NCI-H345 (cell line): ENCODE measurements around the gene BABAM2.

Experiments used
- DNase-seq: peaks from one replicate; lab custom pipeline; 2025; lab: John Stamatoyannopoulos, UW

BABAM2 gene

DNA sequence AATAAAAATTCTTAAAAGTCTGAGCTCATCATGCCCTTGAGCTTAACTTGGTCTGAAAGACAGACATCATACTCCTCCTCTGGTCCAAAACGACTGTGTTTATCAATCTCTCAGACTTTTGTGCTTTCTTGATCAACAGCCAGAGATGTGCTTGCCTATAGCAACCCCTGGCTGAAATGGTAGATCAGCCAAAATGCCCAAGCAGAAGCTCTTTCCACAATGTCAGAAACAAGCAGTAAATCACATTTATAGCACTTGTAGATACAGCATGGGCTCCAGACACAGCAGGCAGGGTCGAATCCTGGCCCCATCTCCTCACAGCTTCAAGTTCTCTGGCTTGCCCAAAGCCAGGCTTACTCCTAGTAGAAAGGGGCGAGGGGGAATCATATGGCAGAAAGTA lies 391.7 kb downstream of the BABAM2 start:
- no peak for DNase-seq

GRCh38 chr2:28282861-28283646 lies 392.5 kb downstream of the BABAM2 start:
- DNase-seq: no peak

- DNase-seq: no peak
Observed at GRCh38 chr2:28283861-28284260, 393.3 kb downstream of the BABAM2 start.

GRCh38 chr2:28286678-28287077 lies 396.1 kb downstream of the BABAM2 start:
- DNase-seq: no peak

DNA sequence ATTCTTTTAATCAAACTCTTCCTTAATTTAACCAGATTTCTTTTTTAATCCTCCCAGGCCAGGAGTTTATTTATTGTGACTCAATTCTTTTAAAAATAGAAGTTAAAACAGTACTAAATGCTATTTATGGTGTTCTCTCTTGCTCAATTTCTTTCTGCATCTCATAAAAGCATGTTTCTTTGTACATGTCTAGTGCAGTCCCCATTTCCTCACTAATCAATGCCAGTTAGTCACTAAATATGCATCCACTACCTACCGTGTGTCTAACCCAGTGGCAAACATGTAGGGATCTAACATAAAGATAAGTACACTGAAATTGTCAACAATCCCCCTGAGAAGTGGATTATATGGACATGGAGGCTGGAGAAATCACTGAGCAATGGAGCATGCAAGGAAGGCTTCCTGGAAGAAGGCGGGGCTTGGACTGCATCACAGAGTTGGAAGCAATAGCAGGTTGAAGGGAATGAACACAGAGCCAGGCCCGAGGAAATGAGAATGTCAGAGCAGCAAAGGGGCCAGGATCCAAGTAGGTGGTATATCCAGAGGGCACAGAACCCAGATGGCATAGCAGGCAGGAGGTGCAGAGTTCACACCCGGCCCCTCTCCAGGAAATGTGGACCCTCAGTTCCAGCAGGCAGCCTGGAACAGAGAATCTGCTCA lies 396.9 kb downstream of the BABAM2 start:
- DNase-seq: no peak

- no peak for DNase-seq
Observed at GRCh38 chr2:28288620-28289019, 398.1 kb downstream of the BABAM2 start.

DNA sequence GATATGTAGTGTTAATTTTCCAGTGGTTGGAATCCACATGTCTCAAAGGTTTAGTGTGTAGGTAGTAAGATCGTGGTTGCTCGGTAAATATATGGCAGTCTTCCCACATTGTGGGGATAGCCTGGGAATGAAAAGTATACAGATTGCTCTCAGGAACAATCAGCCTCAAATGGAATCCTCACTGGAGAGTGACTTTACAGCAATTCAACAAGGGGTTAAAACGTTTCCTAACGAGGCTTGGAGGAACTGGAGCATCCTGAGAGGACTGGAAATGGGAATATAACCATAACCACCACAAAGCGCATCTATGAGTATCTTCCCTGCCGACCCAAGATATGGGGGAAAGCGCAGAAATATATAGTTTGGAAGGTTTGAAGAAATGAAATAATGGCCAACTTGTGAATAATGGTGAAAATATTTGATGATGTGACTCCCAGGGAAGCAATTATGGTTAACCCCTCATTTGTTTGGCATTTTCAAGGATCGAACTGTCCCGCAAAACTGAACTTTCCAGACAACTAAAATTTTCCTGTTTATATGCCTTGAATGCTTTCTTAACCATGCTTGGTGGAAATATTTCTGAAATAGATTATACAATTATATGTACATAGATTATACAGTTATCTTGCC lies 401.4 kb downstream of the BABAM2 start:
- DNase-seq: no peak

DNA sequence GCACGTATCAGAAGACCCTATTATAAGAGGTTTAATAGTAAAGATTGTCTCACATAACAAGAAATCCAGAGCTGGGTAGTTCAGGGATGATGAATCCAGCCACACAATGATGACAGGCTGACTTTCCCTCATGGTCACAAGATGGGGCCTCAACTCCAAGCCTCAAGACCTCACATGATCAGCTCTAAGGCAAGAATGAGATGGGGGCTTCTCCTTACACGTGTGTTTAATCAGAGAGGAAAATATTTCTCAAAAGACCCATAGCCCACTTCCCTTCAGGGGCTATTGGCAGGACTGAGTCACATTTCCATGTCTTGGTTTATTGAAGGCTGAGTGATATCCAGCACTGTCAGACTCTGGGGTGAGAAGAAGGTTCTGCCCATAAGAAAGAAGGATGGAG lies 402.0 kb downstream of the BABAM2 start:
- DNase-seq: no peak

- no peak for DNase-seq
Observed at GRCh38 chr2:28293416-28293815, 402.9 kb downstream of the BABAM2 start.

- DNase-seq: no peak
Observed at GRCh38 chr2:28294451-28294850, 403.9 kb downstream of the BABAM2 start.

GRCh38 chr2:28296243-28296642 lies 405.7 kb downstream of the BABAM2 start:
- DNase-seq: no peak

DNA sequence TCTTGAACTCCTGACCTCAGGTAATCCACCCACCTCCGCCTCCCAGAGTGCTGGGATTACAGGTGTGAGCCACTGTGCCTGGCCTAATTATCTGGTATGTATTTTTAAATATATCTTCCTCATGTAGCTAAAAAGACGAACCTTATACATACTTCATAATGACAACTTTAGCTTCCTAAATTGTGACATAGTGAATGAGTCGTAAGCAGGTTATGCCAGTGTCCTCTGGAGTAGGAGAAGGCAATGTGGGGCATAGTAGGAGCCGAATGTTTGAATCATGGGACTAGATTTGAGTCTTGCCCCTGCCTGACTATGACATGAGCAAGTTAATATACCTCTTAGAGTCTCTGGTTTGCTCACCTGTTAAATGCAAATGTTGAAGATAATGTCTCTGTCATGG lies 406.4 kb downstream of the BABAM2 start:
- DNase-seq: no peak

DNA sequence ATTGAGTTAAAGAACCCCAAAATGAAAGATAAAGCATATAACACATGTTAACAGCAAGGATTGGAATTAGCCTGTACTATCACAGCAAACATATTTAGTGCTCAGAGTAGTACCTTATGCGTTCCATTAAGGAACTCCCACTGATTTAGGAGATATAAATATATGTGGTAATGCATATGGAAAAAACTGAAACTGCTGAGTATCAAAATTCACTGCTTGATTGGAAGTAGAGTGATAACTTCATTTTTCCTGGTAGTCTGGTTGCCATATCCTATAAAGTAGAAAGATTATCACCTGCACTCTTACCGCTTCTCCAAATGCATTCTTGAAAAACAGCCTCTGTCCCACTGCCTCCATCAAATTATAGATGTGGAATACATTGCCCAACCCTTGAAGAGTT lies 407.0 kb downstream of the BABAM2 start:
- DNase-seq: no peak

DNA sequence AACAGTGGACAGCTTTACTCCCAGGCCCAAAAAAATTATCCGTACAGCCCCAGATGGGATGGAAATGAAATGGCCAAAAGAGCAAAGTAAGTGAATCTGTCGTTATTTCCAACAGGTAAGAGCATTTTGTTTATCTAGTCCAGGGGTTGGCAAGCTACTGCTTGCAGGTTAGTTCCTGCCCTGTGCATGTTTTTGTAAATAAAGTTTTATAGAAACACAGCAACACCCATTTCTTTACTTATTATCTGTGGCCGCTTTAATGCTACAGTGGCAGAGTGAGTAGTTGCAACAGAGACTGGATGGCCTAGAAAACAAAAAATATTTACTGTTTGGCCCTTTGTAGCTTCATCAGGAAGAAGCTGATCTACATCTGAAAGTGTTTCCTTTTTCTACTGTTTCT lies 407.9 kb downstream of the BABAM2 start:
- no peak for DNase-seq

GRCh38 chr2:28300485-28301341 lies 410.2 kb downstream of the BABAM2 start:
- DNase-seq: no peak

DNA sequence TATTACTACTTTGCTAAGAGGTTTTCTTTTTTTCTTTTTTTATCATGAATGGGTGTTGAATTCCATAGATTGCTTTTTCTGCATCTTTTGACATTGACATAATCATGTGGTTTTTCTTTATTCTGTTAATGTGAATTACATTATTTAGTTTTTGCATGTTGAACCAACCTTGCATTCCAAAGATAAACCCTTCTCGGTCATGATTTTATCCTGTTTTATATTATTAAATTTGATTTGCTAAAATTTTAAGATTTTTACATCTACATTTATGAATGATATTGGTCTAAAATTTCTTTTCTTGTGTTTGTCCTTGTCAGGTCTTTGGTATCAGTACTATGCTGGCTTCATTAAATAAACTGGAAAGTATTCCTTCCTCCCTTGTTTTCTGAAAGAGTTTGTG lies 414.7 kb downstream of the BABAM2 start:
- no peak for DNase-seq

- no peak for DNase-seq
Observed at GRCh38 chr2:28310107-28310506, 419.6 kb downstream of the BABAM2 start.

- no peak for DNase-seq
Observed at GRCh38 chr2:28311660-28312249, 421.2 kb downstream of the BABAM2 start.

DNA sequence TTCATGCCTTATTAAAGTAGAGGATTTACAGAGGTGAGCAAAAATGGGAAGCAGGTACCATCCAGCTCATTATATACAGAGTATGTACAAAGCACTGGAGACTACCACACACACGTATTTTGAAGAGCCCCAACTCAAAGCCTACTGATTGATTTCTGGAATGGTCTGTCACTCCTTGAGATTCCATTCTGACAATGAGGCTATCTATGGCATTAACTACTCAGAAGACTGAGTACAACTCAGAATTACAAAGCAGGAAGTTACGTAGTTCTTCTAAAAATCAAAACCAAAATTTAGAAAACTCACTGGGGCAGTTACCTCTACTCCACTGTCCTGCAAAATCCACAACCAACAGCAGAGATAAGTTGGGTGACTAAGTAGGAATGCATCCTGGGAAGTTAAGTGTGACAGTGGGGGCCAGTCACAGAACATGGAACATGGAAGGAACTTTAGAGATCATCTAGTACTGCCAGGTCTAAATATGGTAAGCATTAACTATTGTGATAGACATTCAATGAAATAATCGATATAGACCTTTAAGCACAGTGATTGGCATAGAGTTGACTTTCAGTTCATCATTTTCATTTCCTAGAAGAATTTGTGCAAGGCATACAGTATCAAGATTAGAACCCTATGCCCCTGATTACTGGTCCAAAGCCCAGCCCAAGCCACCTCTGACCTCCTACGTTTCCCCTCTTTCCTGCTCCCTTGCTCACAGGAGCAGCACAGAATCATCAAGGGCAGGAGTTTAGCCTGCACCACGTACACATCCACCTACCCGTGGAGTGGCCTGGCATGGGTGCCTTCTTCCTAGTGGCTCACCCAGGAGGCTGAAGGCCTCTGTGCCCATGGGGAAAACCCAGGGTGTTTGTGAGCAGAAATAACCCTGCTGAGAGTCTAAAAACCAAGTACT lies 422.0 kb downstream of the BABAM2 start:
- DNase-seq: no peak

DNA sequence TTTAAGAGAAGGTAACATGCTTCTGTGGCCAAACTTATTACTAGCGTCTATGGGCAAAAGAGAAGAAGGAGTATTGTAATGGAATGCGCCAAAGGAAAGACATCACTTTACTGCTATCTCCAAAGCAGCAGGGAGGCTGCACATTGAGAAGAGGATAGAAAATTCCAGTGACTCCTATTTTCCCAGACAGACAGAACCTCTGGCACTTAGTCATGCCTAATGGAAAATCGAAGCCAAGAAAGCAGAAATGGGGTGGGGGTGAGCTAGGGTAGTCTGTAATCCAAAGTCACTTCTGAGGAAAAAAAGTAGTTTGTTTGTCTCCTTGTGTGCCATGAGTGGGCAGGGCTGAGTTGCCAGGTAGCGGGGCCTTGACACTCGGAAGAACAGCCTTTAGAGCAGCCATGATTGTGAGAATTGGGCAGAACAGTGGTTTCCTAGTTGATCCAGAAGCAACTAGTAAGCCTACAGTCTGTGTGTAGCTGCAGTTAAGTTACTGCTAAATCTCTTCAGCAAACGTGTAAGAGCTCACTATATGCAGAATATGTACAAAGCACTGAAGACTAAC lies 422.8 kb downstream of the BABAM2 start:
- DNase-seq: no peak

- DNase-seq: no peak
Observed at GRCh38 chr2:28314968-28315367, 424.4 kb downstream of the BABAM2 start.
